HG03432 (cell line): ENCODE results near the gene BCR.

Experiments used
- ATAC-seq: cut with Tn5 transposase; IDR thresholded peaks from one replicate; pipeline ENCODE4 v1.9.1; 2021; ENCODE audit warnings: mild to moderate bottlenecking, moderate library complexity; ENCODE audit not compliant: unreplicated experiment

Gene BCR

GRCh38 chr22:23242473-23243001 lies 62.2 kb downstream of the BCR start:
- ATAC-seq: no peak

GRCh38 chr22:23243006-23243573 lies 62.8 kb downstream of the BCR start:
- no peak for ATAC-seq

GRCh38 chr22:23243859-23244689 lies 63.8 kb downstream of the BCR start:
- ATAC-seq: no peak

- ATAC-seq: no peak
These were observed 64.4 kb downstream of the BCR start for GRCh38 chr22:23244690-23245044.

GRCh38 chr22:23245045-23245798 lies 64.9 kb downstream of the BCR start:
- no peak for ATAC-seq

GRCh38 chr22:23245799-23246136 lies 65.5 kb downstream of the BCR start:
- ATAC-seq: no peak

- ATAC-seq: no peak
These were observed 66.9 kb downstream of the BCR start for GRCh38 chr22:23246982-23247766.

GRCh38 chr22:23248583-23248982 lies 68.3 kb downstream of the BCR start:
- no peak for ATAC-seq

- ATAC-seq: no peak
These were observed 69.9 kb downstream of the BCR start for GRCh38 chr22:23250056-23250784.

- ATAC-seq: no peak
These were observed 70.6 kb downstream of the BCR start for GRCh38 chr22:23250785-23251363.

- ATAC-seq: no peak
These were observed 71.3 kb downstream of the BCR start for GRCh38 chr22:23251445-23252093.

GRCh38 chr22:23253475-23254055 lies 73.3 kb downstream of the BCR start:
- no peak for ATAC-seq

- no peak for ATAC-seq
These were observed 75.3 kb downstream of the BCR start for GRCh38 chr22:23255506-23256170.

GRCh38 chr22:23256171-23256932 lies 76.0 kb downstream of the BCR start:
- ATAC-seq: no peak

GRCh38 chr22:23256986-23257888 lies 76.9 kb downstream of the BCR start:
- no peak for ATAC-seq

GRCh38 chr22:23257889-23258825 lies 77.8 kb downstream of the BCR start:
- no peak for ATAC-seq
